Subcutaneous adipose tissue (tissue), 4 donors: Measurements from ENCODE around the gene DNMT3L. TPM values are rescaled to one million over a fixed set of nuclear protein-coding genes. Genes with fewer than 3 reads are reported as not detected.
"Not testable (repeated sequence)": the region's sequence is repeated elsewhere in the genome, so short reads cannot be mapped to it uniquely, and the experiment has no call there.

ENCODE experiments used
- CTCF ChIP-seq: fragments of 450-650 bp; IDR thresholded peaks from one replicate; pipeline ENCODE4 v1.5.1; 2016; ENCODE audit warnings: low read depth, mild to moderate bottlenecking, control low read depth, antibody characterized with exemption, moderate library complexity
- small RNA-seq: library from RNA; depleted of rRNA; stranded (forward); fragments of <200 nt; gene quantifications from one replicate; pipeline ENCODE3, GENCODE V24; 2016
- total RNA-seq, 4 donors: library from RNA; depleted of rRNA; stranded (reverse); fragments of >200 nt; gene quantifications; one replicate each; pipeline ENCODE4 v1.1.0, GENCODE V29; 2016

The DNMT3L gene
- total RNA-seq, 4 donors from 2014 or later, result not detected

GRCh38 chr21:44259082-44259705 lies 2.5 kb downstream of the DNMT3L start:
- TF ChIP-seq CTCF, result no peak

GRCh38 chr21:44258056-44258725 lies 3.5 kb downstream of the DNMT3L start:
- no peak for TF ChIP-seq CTCF

GRCh38 chr21:44255511-44255981 lies 6.2 kb downstream of the DNMT3L start:
- no peak for TF ChIP-seq CTCF

GRCh38 chr21:44253832-44254710 lies 7.6 kb downstream of the DNMT3L start:
- TF ChIP-seq CTCF, result no peak

GRCh38 chr21:44240842-44241241 lies 20.9 kb downstream of the DNMT3L start, which contains the start of gene ICOSLG:
Gene ICOSLG (minus strand): TSS chr21:44240943. CDS start chr21:44240817, 126 bp downstream.
- TF ChIP-seq CTCF, result not testable (repeated sequence)

GRCh38 chr21:44199448-44199847 lies 62.2 kb downstream of the DNMT3L start:
- TF ChIP-seq CTCF, result no peak

Small RNAs within 50 kb of the gene (small RNA-seq; reads per million reads assigned to genes)
- gene AP001059.3, result not detected

Other genes starting within 250 kb of the DNMT3L start
- gene TRAPPC10, start 249.6 kb downstream of the DNMT3L start, total RNA-seq, result 10 to 100 TPM; 26.0 to 40.3 (median 30.9) TPM
- 10 to 100 TPM in 2 of 4 donors, 1 to 10 TPM in 2; 3.9 to 13.4 (median 9.4) TPM for gene PWP2, start 154.5 kb downstream of the DNMT3L start, total RNA-seq
- gene GATD3, start 128.2 kb downstream of the DNMT3L start, total RNA-seq, result 10 to 100 TPM in 3 of 4 donors, 1 to 10 TPM in 1; 5.6 to 97.2 (median 16.4) TPM
- gene ICOSLG, start 21.0 kb downstream of the DNMT3L start, total RNA-seq, result 1 to 10 TPM; 1.3 to 2.4 (median 1.7) TPM
- gene AIRE, start 24.0 kb upstream of the DNMT3L start, total RNA-seq, result not detected
- gene PFKL, start 38.2 kb upstream of the DNMT3L start, total RNA-seq, result 100 to 1,000 TPM in 1 of 4 donors, 10 to 100 TPM in 3; 51.0 to 177 (median 77.3) TPM
- 10 to 100 TPM in 3 of 4 donors, 1 to 10 TPM in 1; 9.1 to 56.7 (median 23.1) TPM for gene CFAP410, start 77.5 kb upstream of the DNMT3L start, total RNA-seq
- 1 to 10 TPM; 2.9 to 7.0 (median 6.1) TPM for gene TRPM2, start 91.7 kb upstream of the DNMT3L start, total RNA-seq
- gene LRRC3, start 193.6 kb upstream of the DNMT3L start, total RNA-seq, result 1 to 10 TPM in 3 of 4 donors, under 1 TPM in 1; 0.98 to 4.2 (median 3.0) TPM